MM.1S (cell line): Measurements from ENCODE around the gene NDUFAF8.
"Not testable (repeated sequence)": the region's sequence is repeated elsewhere in the genome, so short reads cannot be mapped to it uniquely, and the experiment has no call there.

Source experiments
- DNase-seq: peaks from one replicate; pipeline ENCODE4 v3.0.0-alpha.2; 2015
- H2AFZ ChIP-seq: fragments of 300-600 bp; sonication (generic); 2 replicates; pipeline ENCODE4 v1.6.0; 2016; ENCODE audit warnings: antibody characterized with exemption, low read length
- H3F3A ChIP-seq: fragments of 300-600 bp; sonication (generic); 2 replicates; pipeline ENCODE4 v1.6.1; 2016; ENCODE audit warnings: mild to moderate bottlenecking, antibody characterized with exemption, low read length, moderate library complexity, mixed read lengths; ENCODE audit not compliant: insufficient read depth
- H3K27ac ChIP-seq: fragments of 300-600 bp; sonication (generic); 2 replicates; pipeline ENCODE4 v1.5.1; 2016; ENCODE audit warnings: mild to moderate bottlenecking, low read length
- H3K27me3 ChIP-seq: fragments of 300-600 bp; sonication (generic); replicated peaks from 2 replicates; pipeline ENCODE4 v1.6.0; 2016; ENCODE audit warnings: low read length; ENCODE audit not compliant: insufficient read depth
- H3K36me3 ChIP-seq: fragments of 300-600 bp; sonication (generic); replicated peaks from 2 replicates; pipeline ENCODE4 v1.6.1; 2016; ENCODE audit warnings: mild to moderate bottlenecking, low read length, mixed read lengths; ENCODE audit not compliant: insufficient read depth
- H3K4me1 ChIP-seq: fragments of 300-600 bp; sonication (generic); 2 replicates; pipeline ENCODE4 v1.6.1; 2016; ENCODE audit warnings: low read length, mixed read lengths
- H3K4me2 ChIP-seq: fragments of 300-600 bp; sonication (generic); 2 replicates; pipeline ENCODE4 v1.6.0; 2016; ENCODE audit warnings: low read depth, low read length
- H3K4me3 ChIP-seq: fragments of 300-600 bp; sonication (generic); 2 replicates; pipeline ENCODE4 v1.5.1; 2016; ENCODE audit warnings: low read length, mixed read lengths
- H3K79me2 ChIP-seq: fragments of 300-600 bp; sonication (generic); 2 replicates; pipeline ENCODE4 v1.6.1; 2016; ENCODE audit warnings: mixed run types, low read length, mixed read lengths
- H3K9ac ChIP-seq: fragments of 300-600 bp; sonication (generic); 2 replicates; pipeline ENCODE4 v1.6.1; 2016; ENCODE audit warnings: low read length, mixed read lengths
- H3K9me2 ChIP-seq: fragments of 300-600 bp; sonication (generic); replicated peaks from 2 replicates; pipeline ENCODE4 v1.6.1; 2016; ENCODE audit warnings: mild to moderate bottlenecking, low read length, mixed read lengths; ENCODE audit not compliant: insufficient read depth
- H3K9me3 ChIP-seq: fragments of 300-600 bp; sonication (generic); replicated peaks from 2 replicates; pipeline ENCODE4 v1.6.1; 2016; ENCODE audit warnings: mild to moderate bottlenecking, low read length, mixed read lengths; ENCODE audit not compliant: insufficient read depth
- H4K20me1 ChIP-seq: fragments of 300-600 bp; sonication (generic); 2 replicates; pipeline ENCODE4 v1.6.1; 2016; ENCODE audit warnings: mild to moderate bottlenecking, low read length, moderate library complexity, mixed read lengths; ENCODE audit not compliant: insufficient read depth
- CTCF ChIP-seq: fragments of 300-600 bp; sonication (generic); IDR thresholded peaks from 2 replicates; pipeline ENCODE4 v1.5.1; 2016; ENCODE audit warnings: antibody characterized with exemption, low read length, mixed read lengths
- EZH2 ChIP-seq: fragments of 300-600 bp; sonication (generic); optimal IDR thresholded peaks from 2 replicates; pipeline ENCODE3; 2017; ENCODE audit warnings: low read depth, mild to moderate bottlenecking, antibody characterized with exemption, low read length, mixed read lengths
- EZH2phosphoT487 ChIP-seq: fragments of 300-600 bp; sonication (generic); IDR thresholded peaks from 2 replicates; pipeline ENCODE4 v1.6.1; 2018; ENCODE audit warnings: antibody characterized with exemption, low read length

The NDUFAF8 gene

DNA sequence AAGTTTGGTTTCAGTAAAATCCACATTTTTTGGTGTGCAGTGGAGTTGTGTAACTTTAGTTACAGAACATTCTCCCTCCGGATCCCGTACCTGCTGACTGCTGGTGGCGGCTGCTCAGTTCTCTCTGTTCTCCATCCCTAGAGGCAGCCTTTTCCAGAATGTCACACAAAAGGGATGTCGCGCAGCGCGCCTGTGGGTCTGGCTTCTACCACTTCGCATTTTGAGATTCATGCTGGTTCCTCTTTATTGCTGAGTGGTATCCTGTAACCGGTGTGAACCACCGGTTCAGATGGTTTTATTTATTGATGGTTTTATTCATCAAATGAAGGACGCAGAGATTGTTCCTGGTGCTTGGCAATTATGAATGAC, 15.4 kb upstream of the NDUFAF8 start:
- Histone ChIP-seq H3K9ac (peak overlapping the region; percentile 12; the same call in 1 of the 2 replicates), H3K9me2 (no peaks in the 10 kb centered on the region), H3K79me2 (peaks cover 13% of the 10 kb centered on the region; the same call in 1 of the 2 replicates), H3K4me3 (peak overlapping the region; percentile 8; the same call in 1 of the 2 replicates), H3K4me1 (peaks cover 14% of the 10 kb centered on the region), H3K9me3 (no peaks in the 10 kb centered on the region), H3F3A (no peaks in the 10 kb centered on the region), H3K36me3 (no peaks in the 10 kb centered on the region), H3K27me3 (peaks cover 20% of the 10 kb centered on the region; the same call in 1 of the 2 replicates), H3K27ac (no peak overlapping the region), H2AFZ (peak overlapping the region; percentile 62), H3K4me2 (peak overlapping the region; percentile 59), H4K20me1 (no peaks in the 10 kb centered on the region)
- TF ChIP-seq EZH2phosphoT487, result no peak
- no peak for DNase-seq

DNA sequence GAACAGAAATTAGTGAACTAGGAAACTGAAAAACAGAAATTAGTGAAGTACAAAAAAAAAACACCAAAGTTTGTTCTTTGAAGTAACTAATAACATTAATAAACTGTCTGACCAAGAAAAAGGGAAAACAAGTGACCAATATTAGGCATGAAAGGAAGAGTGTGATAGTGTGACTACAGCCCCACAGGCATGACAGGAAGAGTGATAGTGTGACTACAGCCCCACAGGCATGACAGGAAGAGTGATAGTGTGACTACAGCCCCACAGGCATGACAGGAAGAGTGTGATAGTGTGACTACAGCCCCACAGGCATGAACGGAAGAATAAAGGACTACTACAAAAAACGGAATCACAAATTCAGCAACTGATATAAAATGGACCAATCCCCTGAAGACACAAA, 11.5 kb upstream of the NDUFAF8 start:
- H3F3A ChIP-seq, H3K9me3 ChIP-seq, H2AFZ ChIP-seq, H4K20me1 ChIP-seq, H3K4me3 ChIP-seq, H3K9ac ChIP-seq, H3K27ac ChIP-seq, H3K4me1 ChIP-seq, H3K36me3 ChIP-seq, H3K9me2 ChIP-seq, H3K79me2 ChIP-seq, H3K4me2 ChIP-seq, DNase-seq: not testable (repeated sequence)
- peaks cover 20% of the 10 kb centered on the region; the same call in 1 of the 2 replicates for H3K27me3 ChIP-seq

GRCh38 chr17:81228420-81228819, 10.7 kb upstream of the NDUFAF8 start:
- DNase-seq, result no peak
- Histone ChIP-seq H3K4me2 (no peak overlapping the region), H3K4me1 (peaks cover 5% of the 10 kb centered on the region), H4K20me1 (no peaks in the 10 kb centered on the region), H3K27me3 (peaks cover 20% of the 10 kb centered on the region; the same call in 1 of the 2 replicates), H3K9me2 (no peaks in the 10 kb centered on the region), H3K36me3 (no peaks in the 10 kb centered on the region), H3K9ac (no peak overlapping the region), H3K4me3 (no peak overlapping the region), H3K79me2 (no peaks in the 10 kb centered on the region), H2AFZ (no peak overlapping the region), H3K9me3 (no peaks in the 10 kb centered on the region), H3F3A (no peaks in the 10 kb centered on the region), H3K27ac (no peak overlapping the region)
- TF ChIP-seq EZH2 (no peak), CTCF (no peak), EZH2phosphoT487 (no peak)

DNA sequence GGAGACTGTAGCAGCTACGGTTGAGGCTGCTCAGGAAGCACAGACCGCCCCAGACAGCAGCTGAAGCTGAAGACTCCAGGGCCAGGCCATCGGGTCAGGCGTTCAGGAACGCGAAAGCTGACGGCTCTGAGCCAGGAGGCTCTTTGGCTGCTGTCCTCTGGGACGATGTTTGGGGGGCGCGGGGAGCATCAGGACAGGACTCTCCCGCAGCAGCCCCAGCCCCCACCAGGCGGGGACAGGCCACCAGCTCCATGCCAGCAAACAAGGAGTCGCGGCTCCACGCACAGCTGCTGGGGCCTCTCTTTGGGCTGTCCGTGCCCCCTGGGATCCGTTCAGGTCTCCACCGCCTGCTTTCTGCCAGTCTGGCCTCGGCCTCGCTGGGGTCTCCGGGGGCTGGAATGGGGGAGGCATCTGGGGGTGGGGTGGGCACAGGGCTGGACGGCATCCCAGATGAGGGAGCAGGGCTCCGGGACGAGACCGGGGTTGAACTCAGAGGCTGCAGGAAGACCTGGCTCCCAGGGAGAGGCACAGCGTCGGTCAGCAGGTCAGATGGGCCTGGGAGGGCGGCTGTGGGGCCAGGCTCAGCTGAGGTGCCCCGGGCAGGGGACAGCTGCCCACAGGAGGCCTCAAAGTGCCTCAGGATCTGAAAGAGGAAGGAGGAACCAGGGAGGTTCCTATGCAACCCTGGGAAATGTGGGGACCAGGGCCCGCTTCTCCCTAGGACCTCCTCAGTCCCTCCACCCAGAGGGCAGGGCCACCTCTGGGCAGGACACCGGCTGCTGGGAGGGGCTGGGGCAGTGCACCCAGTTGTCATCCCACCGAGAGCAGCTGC, 10.1 kb upstream of the NDUFAF8 start:
- no peak overlapping the region for H3K4me3 ChIP-seq
- H2AFZ ChIP-seq, result no peak overlapping the region
- no peaks in the 10 kb centered on the region for H4K20me1 ChIP-seq
- H3K27me3 ChIP-seq, result peaks cover 14% of the 10 kb centered on the region; the same call in 1 of the 2 replicates
- no peak overlapping the region for H3K9ac ChIP-seq
- H3K36me3 ChIP-seq, result no peaks in the 10 kb centered on the region
- H3K27ac ChIP-seq, result no peak overlapping the region
- H3K4me1 ChIP-seq, result no peaks in the 10 kb centered on the region
- no peaks in the 10 kb centered on the region for H3K9me2 ChIP-seq
- no peaks in the 10 kb centered on the region for H3K9me3 ChIP-seq
- no peaks in the 10 kb centered on the region for H3K79me2 ChIP-seq
- no peak for TF ChIP-seq EZH2
- no peak for TF ChIP-seq EZH2phosphoT487
- DNase-seq, result no peak
- no peak overlapping the region for H3K4me2 ChIP-seq
- H3F3A ChIP-seq, result no peaks in the 10 kb centered on the region
